HepG2 (cell line): Measurements from ENCODE around the gene SHPK. TPM values are rescaled to one million over a fixed set of nuclear protein-coding genes. Genes with fewer than 3 reads are reported as not detected.

Experiments used
- ATF3 ChIP-seq: sonication (generic); formaldehyde crosslinking; IDR thresholded peaks from 2 replicates; pipeline ENCODE4 v1.4.0; 2020; ENCODE audit warnings: missing genetic modification reagents
- BORCS8-MEF2B ChIP-seq: sonication (generic); formaldehyde crosslinking; IDR thresholded peaks from 2 replicates; pipeline ENCODE4 v1.8.0; 2022; ENCODE audit warnings: mild to moderate bottlenecking, missing genetic modification reagents
- CREB1 ChIP-seq, 2 experiments: fragments of 450-650 bp in 1 of 2; IDR thresholded peaks; 2 replicates each; pipeline ENCODE4 v1.6.1; 2016 to 2017; ENCODE audit warnings: control low read depth in 1 of 2, mild to moderate bottlenecking in 1 of 2, missing compliant biosample characterization in 1 of 2, missing genetic modification characterization in 1 of 2
- CREM ChIP-seq, 2 experiments: sonication (generic) in 1 of 2; formaldehyde crosslinking in 1 of 2; IDR thresholded peaks; 2 replicates each; pipeline versions ENCODE4 v1.4.0 to v1.6.1; 2016 to 2020; ENCODE audit warnings: antibody characterized with exemption in 1 of 2, mild to moderate bottlenecking in 1 of 2, missing genetic modification reagents in 1 of 2
- DNMT1 ChIP-seq: sonication (generic); formaldehyde crosslinking; IDR thresholded peaks from 2 replicates; pipeline ENCODE4 v1.5.1; 2020; ENCODE audit warnings: mild to moderate bottlenecking, missing genetic modification reagents
- HCFC1 ChIP-seq: fragments of 150-350 bp; IDR thresholded peaks from 2 replicates; pipeline ENCODE4 v1.6.1; 2014; ENCODE audit warnings: low read depth, low read length
- HDAC6 ChIP-seq: fragments of 200-600 bp; sonication (generic); IDR thresholded peaks from 2 replicates; pipeline ENCODE4 v1.7.0; 2017; ENCODE audit warnings: mild to moderate bottlenecking, antibody characterized with exemption, low read length, low read depth
- HOXA9 ChIP-seq: sonication (generic); formaldehyde crosslinking; IDR thresholded peaks from 2 replicates; pipeline ENCODE4 v1.8.1; 2022; ENCODE audit warnings: missing genetic modification reagents, mild to moderate bottlenecking, moderate library complexity, borderline replicate concordance
- HOXD1 ChIP-seq: sonication (generic); formaldehyde crosslinking; IDR thresholded peaks from 2 replicates; pipeline ENCODE4 v1.5.0; 2020; ENCODE audit warnings: missing genetic modification reagents
- KLF12 ChIP-seq: sonication (generic); formaldehyde crosslinking; IDR thresholded peaks from 2 replicates; pipeline ENCODE4 v1.4.0; 2020; ENCODE audit warnings: missing genetic modification reagents, borderline replicate concordance
- PRPF4 ChIP-seq: fragments of 200-400 bp; formaldehyde crosslinking; IDR thresholded peaks from 2 replicates; pipeline ENCODE4 v1.6.1; 2016; ENCODE audit warnings: low read length, low read depth; ENCODE audit not compliant: poor library complexity, severe bottlenecking
- REXO4 ChIP-seq: sonication (generic); formaldehyde crosslinking; IDR thresholded peaks from 2 replicates; pipeline ENCODE4 v1.8.0; 2022; ENCODE audit warnings: missing genetic modification reagents, mild to moderate bottlenecking, borderline replicate concordance
- RXRA ChIP-seq: sonication (generic); formaldehyde crosslinking; IDR thresholded peaks from 2 replicates; pipeline ENCODE4 v1.5.1; 2020; ENCODE audit warnings: missing genetic modification reagents
- RXRB ChIP-seq: IDR thresholded peaks from 2 replicates; pipeline ENCODE4 v1.6.1; 2016; ENCODE audit warnings: borderline replicate concordance, missing genetic modification reagents, missing compliant biosample characterization
- SKI ChIP-seq: fragments of 450-650 bp; IDR thresholded peaks from one replicate; pipeline ENCODE4 v1.6.1; 2018; ENCODE audit warnings: mild to moderate bottlenecking; ENCODE audit not compliant: partially characterized antibody
- TEAD3 ChIP-seq: optimal IDR thresholded peaks from 2 replicates; pipeline ENCODE3; 2016; ENCODE audit warnings: borderline replicate concordance
- YEATS2 ChIP-seq: sonication (generic); formaldehyde crosslinking; IDR thresholded peaks from 2 replicates; pipeline ENCODE4 v1.4.0; 2020; ENCODE audit warnings: missing genetic modification reagents, borderline replicate concordance
- ZNF12 ChIP-seq: sonication (generic); formaldehyde crosslinking; IDR thresholded peaks from 2 replicates; pipeline ENCODE4 v1.5.0; 2020; ENCODE audit warnings: missing genetic modification reagents
- ZNF121 ChIP-seq: sonication (generic); formaldehyde crosslinking; IDR thresholded peaks from 2 replicates; pipeline ENCODE4 v1.5.0; 2020; ENCODE audit warnings: mild to moderate bottlenecking, missing genetic modification reagents
- ZNF136 ChIP-seq: sonication (generic); formaldehyde crosslinking; IDR thresholded peaks from 2 replicates; pipeline ENCODE4 v1.8.1; 2022; ENCODE audit warnings: low read depth, mild to moderate bottlenecking, moderate library complexity, missing genetic modification reagents
- ZNF20 ChIP-seq: sonication (generic); formaldehyde crosslinking; IDR thresholded peaks from 2 replicates; pipeline ENCODE4 v1.4.0; 2020; ENCODE audit warnings: mild to moderate bottlenecking, moderate library complexity, missing genetic modification reagents
- ZNF235 ChIP-seq: sonication (generic); formaldehyde crosslinking; IDR thresholded peaks from 2 replicates; pipeline ENCODE4 v1.8.1; 2023; ENCODE audit warnings: mild to moderate bottlenecking, missing genetic modification reagents, borderline replicate concordance
- ZNF253 ChIP-seq: sonication (generic); formaldehyde crosslinking; IDR thresholded peaks from 2 replicates; pipeline ENCODE4 v1.8.0; 2022; ENCODE audit warnings: mild to moderate bottlenecking, missing genetic modification reagents, borderline replicate concordance
- ZNF33B ChIP-seq: sonication (generic); formaldehyde crosslinking; IDR thresholded peaks from 2 replicates; pipeline ENCODE4 v1.5.1; 2020; ENCODE audit warnings: mild to moderate bottlenecking, missing genetic modification reagents
- ZNF572 ChIP-seq: sonication (generic); formaldehyde crosslinking; IDR thresholded peaks from 2 replicates; pipeline ENCODE4 v1.5.1; 2020; ENCODE audit warnings: mild to moderate bottlenecking, missing genetic modification reagents
- ZNF615 ChIP-seq: sonication (generic); formaldehyde crosslinking; IDR thresholded peaks from 2 replicates; pipeline ENCODE4 v1.5.0; 2020; ENCODE audit warnings: mild to moderate bottlenecking, missing genetic modification reagents, borderline replicate concordance
- polyA plus RNA-seq, 8 experiments: library from polyadenylated mRNA; depleted of rRNA in 3 of 8; stranded (reverse) in 7 of 8; unstranded in 1 of 8; fragments of >200 nt; fragmentation: Illumina TruSeq in 4 of 8; extraction: Trizol in 4 of 8; gene quantifications; 2 replicates each; pipeline versions ENCODE4 v1.2.1 to v1.2.3, GENCODE V29; 2011 to 2016; ENCODE audit warnings: low read depth in 4 of 8, missing spikeins in 1 of 8, mixed read lengths in 1 of 8; ENCODE audit not compliant: insufficient read depth in 1 of 8
- total RNA-seq, 5 experiments: library from RNA; depleted of rRNA; stranded (reverse); fragments of >200 nt; fragmentation: Illumina TruSeq; extraction: Trizol; gene quantifications; 2 replicates each; pipeline ENCODE4 v1.2.3, GENCODE V29; 2016; ENCODE audit warnings: low read depth in 1 of 5
- TF ChIP-seq, protein P1 (sequence below): sonication (generic); formaldehyde crosslinking; IDR thresholded peaks from 2 replicates; pipeline ENCODE4 v1.8.0; 2022; ENCODE audit warnings: low read depth, missing genetic modification reagents

Gene SHPK
- total and polyA plus RNA-seq, 2 of the 13 experiments (the other 11 are each of a cell fraction or from before 2014, with no cell fraction given) = 16.2 to 30.9 TPM

DNA sequence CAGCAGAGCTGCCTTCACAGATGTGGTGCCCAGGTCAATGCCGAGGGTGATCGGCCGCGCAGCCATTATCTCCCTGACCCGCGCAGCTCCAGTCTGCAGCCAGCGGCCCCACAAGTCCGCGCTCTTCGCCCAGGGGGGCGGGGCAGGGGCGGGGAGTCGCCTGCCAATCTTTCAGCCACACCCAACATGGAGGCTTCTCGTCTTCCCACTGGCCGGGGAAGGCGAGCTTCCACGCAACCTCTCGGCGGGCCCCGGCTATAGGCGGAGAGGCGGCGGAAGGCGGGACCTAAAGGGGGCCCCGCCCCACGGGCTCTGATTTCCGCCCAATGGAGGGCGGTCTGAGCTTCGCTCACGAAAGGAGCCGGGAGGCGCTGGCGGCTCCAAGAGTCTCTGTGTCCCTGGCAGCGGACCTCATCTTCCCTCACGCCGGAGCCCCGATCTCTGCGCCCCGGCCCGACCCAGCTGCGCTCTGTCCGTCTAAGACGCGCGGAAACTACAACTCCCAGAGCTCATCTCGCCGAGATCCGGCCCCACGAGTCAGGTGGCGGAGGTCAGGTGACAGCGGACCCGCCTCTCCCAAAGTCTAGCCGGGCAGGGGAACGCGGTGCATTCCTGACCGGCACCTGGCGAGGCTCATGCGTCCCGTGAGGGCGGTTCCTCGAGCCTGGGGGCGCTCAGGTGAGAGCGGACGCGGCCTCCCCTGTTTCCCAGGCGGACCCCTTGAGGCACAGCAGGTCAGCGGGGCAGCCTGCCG is at the start of gene SHPK, which contains the start of gene CTNS (continued):
- TF ChIP-seq, protein P1, sequence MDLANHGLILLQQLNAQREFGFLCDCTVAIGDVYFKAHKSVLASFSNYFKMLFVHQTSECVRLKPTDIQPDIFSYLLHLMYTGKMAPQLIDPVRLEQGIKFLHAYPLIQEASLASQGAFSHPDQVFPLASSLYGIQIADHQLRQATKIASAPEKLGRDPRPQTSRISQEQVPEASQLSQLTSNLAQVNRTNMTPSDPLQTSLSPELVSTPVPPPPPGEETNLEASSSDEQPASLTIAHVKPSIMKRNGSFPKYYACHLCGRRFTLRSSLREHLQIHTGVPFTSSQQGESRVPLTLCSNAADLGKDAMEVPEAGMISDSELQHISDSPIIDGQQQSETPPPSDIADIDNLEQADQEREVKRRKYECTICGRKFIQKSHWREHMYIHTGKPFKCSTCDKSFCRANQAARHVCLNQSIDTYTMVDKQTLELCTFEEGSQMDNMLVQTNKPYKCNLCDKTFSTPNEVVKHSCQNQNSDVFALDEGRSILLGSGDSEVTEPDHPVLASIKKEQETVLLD (CRISPR knock-in tag) = 0 out of 2 replicates have a peak, but pooled peaks have one; percentile 21
- TF ChIP-seq ZNF136 (CRISPR knock-in tag) (0 out of 2 replicates have a peak, but pooled peaks have one; percentile 21), DNMT1 (no peak), ZNF235 (CRISPR knock-in tag) (peak; percentile 63; the same call in 1 of the 2 replicates), ZNF572 (CRISPR knock-in tag) (0 out of 2 replicates have a peak, but pooled peaks have one; percentile 72), YEATS2 (CRISPR knock-in tag) (peak; percentile 36), ZNF20 (CRISPR knock-in tag) (no peak), RXRB (CRISPR knock-in tag) (peak; percentile 34; the same call in 1 of the 2 replicates), HCFC1 (peak; percentile 86), CREM (IDR thresholded peaks at IDR 0.05) (peak; percentile 82), CREM (CRISPR knock-in tag; IDR thresholded peaks at IDR 0.05) (no peak), ZNF12 (no peak), BORCS8-MEF2B (CRISPR knock-in tag) (no peak; the same call in 1 of the 2 replicates), CREB1 (IDR thresholded peaks at IDR 0.05) (peak; percentile 46), CREB1 (CRISPR knock-in tag; IDR thresholded peaks at IDR 0.05) (peak; percentile 81), ZNF615 (0 out of 2 replicates have a peak, but pooled peaks have one; percentile 44), REXO4 (CRISPR knock-in tag) (0 out of 2 replicates have a peak, but pooled peaks have one; percentile 59), SKI (peak; percentile 51), ZNF253 (peak; percentile 89; the same call in 1 of the 2 replicates), ATF3 (CRISPR knock-in tag) (no peak), ZNF121 (0 out of 2 replicates have a peak, but pooled peaks have one; percentile 39), TEAD3 (CRISPR knock-in tag) (peak; percentile 85), HOXD1 (CRISPR knock-in tag) (peak; percentile 76; the same call in 1 of the 2 replicates), HOXA9 (CRISPR knock-in tag) (no peak), ZNF33B (no peak), HDAC6 (no peak), KLF12 (peak; percentile 51; the same call in 1 of the 2 replicates), RXRA (CRISPR knock-in tag) (0 out of 2 replicates have a peak, but pooled peaks have one; percentile 32), PRPF4 (no peak)
